CD4-positive, alpha-beta T cell treated with Interleukin-2 at 100 ng/mL for 4 hours (primary cell): Measurements from ENCODE around the gene MYH14.
"Not testable (repeated sequence)": the region's sequence is repeated elsewhere in the genome, so short reads cannot be mapped to it uniquely, and the experiment has no call there.

Source experiments
- DNase-seq: peaks from one replicate; pipeline ENCODE4 v3.0.0-alpha.2; 2020; ENCODE audit warnings: low spot score

Gene MYH14

GRCh38 chr19:50320596-50320995 is 117.2 kb downstream of the MYH14 start:
- no peak for DNase-seq

GRCh38 chr19:50321831-50322230 is 118.4 kb downstream of the MYH14 start:
- no peak for DNase-seq

- DNase-seq: no peak
Measured at GRCh38 chr19:50322234-50322633, 118.8 kb downstream of the MYH14 start.

- DNase-seq: no peak
Measured at GRCh38 chr19:50322931-50323781, 119.7 kb downstream of the MYH14 start.

- DNase-seq: no peak
Measured at GRCh38 chr19:50323782-50324133, 120.3 kb downstream of the MYH14 start.

GRCh38 chr19:50324331-50324730 is 120.9 kb downstream of the MYH14 start:
- no peak for DNase-seq

- DNase-seq: peak; percentile 44
Measured at GRCh38 chr19:50325310-50326100, 122.1 kb downstream of the MYH14 start.

GRCh38 chr19:50326101-50326664 is 122.8 kb downstream of the MYH14 start:
- DNase-seq: no peak

- DNase-seq: no peak
Measured at GRCh38 chr19:50327013-50327412, 123.6 kb downstream of the MYH14 start.

- no peak for DNase-seq
Measured at GRCh38 chr19:50327461-50328223, 124.2 kb downstream of the MYH14 start.

GRCh38 chr19:50328224-50328872 is 124.9 kb downstream of the MYH14 start:
- DNase-seq: no peak

GRCh38 chr19:50328873-50329145 is 125.4 kb downstream of the MYH14 start:
- no peak for DNase-seq

- peak; percentile 90 for DNase-seq
Measured at GRCh38 chr19:50329146-50329925, 125.9 kb downstream of the MYH14 start, which contains the start of gene KCNC3. KCNC3 (minus strand) TSS chr19:50329377; CDS start chr19:50329082, 295 bp downstream.

GRCh38 chr19:50329926-50330294 is 126.5 kb downstream of the MYH14 start:
- not testable (repeated sequence) for DNase-seq

- DNase-seq: peak; percentile 71
Measured at GRCh38 chr19:50330365-50331078, 127.1 kb downstream of the MYH14 start.

- no peak for DNase-seq
Measured at GRCh38 chr19:50331221-50331993, 128.0 kb downstream of the MYH14 start.

GRCh38 chr19:50331994-50332243 is 128.5 kb downstream of the MYH14 start:
- DNase-seq: no peak

- DNase-seq: no peak
Measured at GRCh38 chr19:50332244-50333038, 129.0 kb downstream of the MYH14 start.

GRCh38 chr19:50333235-50333736 is 129.9 kb downstream of the MYH14 start:
- peak; percentile 88 for DNase-seq
